ENCODE results near the gene CTSE.

The CTSE gene

GRCh38 chr1:205977402-205978014 is 46.2 kb downstream of the CTSE start:
- H3K36me3 ChIP-seq (ENCODE audit: low read length) = no peaks in the 10 kb centered on the region
- no peak overlapping the region for H3K4me3 ChIP-seq (ENCODE audit: insufficient read depth, low read length, poor library complexity, severe bottlenecking)
- no peak overlapping the region for H3K4me2 ChIP-seq (ENCODE audit: low read depth, low read length, poor library complexity, severe bottlenecking)
- H3K79me2 ChIP-seq (ENCODE audit: insufficient read depth, low read length) = no peaks in the 10 kb centered on the region
- no peaks in the 10 kb centered on the region for H3K27me3 ChIP-seq (ENCODE audit: low read length)
- H3F3A ChIP-seq (ENCODE audit: insufficient read depth) = no peaks in the 10 kb centered on the region
- no peaks in the 10 kb centered on the region for H3K9me2 ChIP-seq (replicated peaks; ENCODE audit: insufficient read depth, low read length)
- no peak overlapping the region for H3K27ac ChIP-seq (ENCODE audit: low read depth, low read length)
- H4K20me1 ChIP-seq (ENCODE audit: low read depth, low read length) = no peaks in the 10 kb centered on the region
- TF ChIP-seq EZH2phosphoT487 (conservative IDR thresholded peaks at IDR 0.05; ENCODE audit: low read length) = no peak
- TF ChIP-seq CTCF (IDR thresholded peaks at IDR 0.05; ENCODE audit: insufficient read depth, low read length, poor library complexity, severe bottlenecking) = peak; percentile 86
- H3K9me3 ChIP-seq (ENCODE audit: insufficient read depth, low read length) = no peaks in the 10 kb centered on the region
- H2AFZ ChIP-seq (ENCODE audit: low read depth, low read length, severe bottlenecking) = no peak overlapping the region
- H3K9ac ChIP-seq (ENCODE audit: low read length) = no peak overlapping the region

GRCh38 chr1:205976708-205977401 is 46.8 kb downstream of the CTSE start:
- H3K9me2 ChIP-seq (replicated peaks; ENCODE audit: insufficient read depth, low read length) = no peaks in the 10 kb centered on the region
- no peak overlapping the region for H2AFZ ChIP-seq (ENCODE audit: low read depth, low read length, severe bottlenecking)
- H3K27ac ChIP-seq (ENCODE audit: low read depth, low read length) = no peak overlapping the region
- no peaks in the 10 kb centered on the region for H3K79me2 ChIP-seq (ENCODE audit: insufficient read depth, low read length)
- no peaks in the 10 kb centered on the region for H3F3A ChIP-seq (ENCODE audit: insufficient read depth)
- H3K9ac ChIP-seq (ENCODE audit: low read length) = no peak overlapping the region
- no peak for TF ChIP-seq CTCF (IDR thresholded peaks at IDR 0.05; ENCODE audit: insufficient read depth, low read length, poor library complexity, severe bottlenecking)
- TF ChIP-seq EZH2phosphoT487 (conservative IDR thresholded peaks at IDR 0.05; ENCODE audit: low read length) = no peak
- no peaks in the 10 kb centered on the region for H3K9me3 ChIP-seq (ENCODE audit: insufficient read depth, low read length)
- no peak overlapping the region for H3K4me2 ChIP-seq (ENCODE audit: low read depth, low read length, poor library complexity, severe bottlenecking)
- H4K20me1 ChIP-seq (ENCODE audit: low read depth, low read length) = no peaks in the 10 kb centered on the region
- no peak overlapping the region for H3K4me3 ChIP-seq (ENCODE audit: insufficient read depth, low read length, poor library complexity, severe bottlenecking)
- no peaks in the 10 kb centered on the region for H3K27me3 ChIP-seq (ENCODE audit: low read length)
- no peaks in the 10 kb centered on the region for H3K36me3 ChIP-seq (ENCODE audit: low read length)

GRCh38 chr1:205976036-205976435 is 47.7 kb downstream of the CTSE start:
- Histone ChIP-seq H3K9me3 (ENCODE audit: insufficient read depth, low read length) (no peaks in the 10 kb centered on the region), H3K36me3 (ENCODE audit: low read length) (no peaks in the 10 kb centered on the region), H3K9me2 (replicated peaks; ENCODE audit: insufficient read depth, low read length) (no peaks in the 10 kb centered on the region), H3K4me2 (ENCODE audit: low read depth, low read length, poor library complexity, severe bottlenecking) (no peak overlapping the region), H2AFZ (ENCODE audit: low read depth, low read length, severe bottlenecking) (no peak overlapping the region), H3K27me3 (ENCODE audit: low read length) (no peaks in the 10 kb centered on the region), H3K9ac (ENCODE audit: low read length) (no peak overlapping the region), H3F3A (ENCODE audit: insufficient read depth) (no peaks in the 10 kb centered on the region), H3K4me3 (ENCODE audit: insufficient read depth, low read length, poor library complexity, severe bottlenecking) (no peak overlapping the region), H4K20me1 (ENCODE audit: low read depth, low read length) (no peaks in the 10 kb centered on the region), H3K79me2 (ENCODE audit: insufficient read depth, low read length) (no peaks in the 10 kb centered on the region), H3K27ac (ENCODE audit: low read depth, low read length) (no peak overlapping the region)
- no peak for TF ChIP-seq CTCF (IDR thresholded peaks at IDR 0.05; ENCODE audit: insufficient read depth, low read length, poor library complexity, severe bottlenecking)
- TF ChIP-seq EZH2phosphoT487 (conservative IDR thresholded peaks at IDR 0.05; ENCODE audit: low read length) = no peak

Measured in SU-DHL-6 (cell line).